Sigmoid colon (tissue), 7 donors: ENCODE measurements around the gene ZFP36L2. TPM values are rescaled to one million over a fixed set of nuclear protein-coding genes. Genes with fewer than 3 reads are reported as not detected.

Source experiments
- DNase-seq: peaks from one replicate; pipeline ENCODE4 v3.0.0-alpha.2; 2019
- H3K27ac ChIP-seq, 4 donors: fragments of 200-600 bp; sonication (generic); one replicate each; pipeline ENCODE4 v1.5.1; 2016 to 2019; ENCODE audit warnings: mild to moderate bottlenecking in 1 of 4
- H3K27me3 ChIP-seq, 3 donors: fragments of 200-600 bp; sonication (generic); one replicate each; pipeline ENCODE4 v1.5.1; 2019; ENCODE audit warnings: mild to moderate bottlenecking in 1 of 3
- H3K36me3 ChIP-seq, 4 donors: fragments of 200-600 bp; sonication (generic); one replicate each; pipeline ENCODE4 v1.5.1; 2016 to 2019
- H3K4me1 ChIP-seq, 4 donors: fragments of 200-600 bp; sonication (generic); one replicate each; pipeline ENCODE4 v1.5.1; 2017 to 2019
- H3K4me3 ChIP-seq, 4 donors: fragments of 200-600 bp; sonication (generic); one replicate each; pipeline ENCODE4 v1.5.1; 2017 to 2019; ENCODE audit warnings: mild to moderate bottlenecking in 2 of 4, moderate library complexity in 1 of 4
- H3K9me3 ChIP-seq, 4 donors: fragments of 200-600 bp in 3 of 4; sonication (generic) in 3 of 4; one replicate each; pipeline versions ENCODE4 v1.5.1 to v1.6.1; 2013 to 2019
- CTCF ChIP-seq, 4 experiments: fragments of 450-650 bp in 3 of 4; fragments of 200-600 bp in 1 of 4; IDR thresholded peaks; one replicate each; pipeline ENCODE4 v1.5.1; 2016 to 2019; ENCODE audit warnings: antibody characterized with exemption in 4 of 4, mild to moderate bottlenecking in 3 of 4, moderate library complexity in 2 of 4
- EP300 ChIP-seq, 4 donors: sonication (generic); formaldehyde crosslinking; IDR thresholded peaks; one replicate each; pipeline ENCODE4 v1.6.1; 2017; ENCODE audit warnings: antibody characterized with exemption in 4 of 4
- POLR2A ChIP-seq, 2 donors: fragments of 450-650 bp; IDR thresholded peaks; one replicate each; pipeline ENCODE4 v1.6.1; 2016; ENCODE audit warnings: antibody characterized with exemption in 2 of 2, mild to moderate bottlenecking in 2 of 2, moderate library complexity in 2 of 2
- POLR2AphosphoS5 ChIP-seq, 4 donors: sonication (generic); formaldehyde crosslinking; IDR thresholded peaks; one replicate each; pipeline ENCODE4 v1.6.1; 2017; ENCODE audit warnings: antibody characterized with exemption in 4 of 4
- WGBS, 2 donors: extraction: QIAGEN DNeasy Blood & Tissue Kit; methylation state at CpG; one replicate each; pipeline ENCODE4 v1.1.7; 2013; 5-methylcytosine and 5-hydroxymethylcytosine counted together
- intact Hi-C: fragments of 100-400 bp; cut with DNase I; formaldehyde crosslinking; loops from one replicate; pipeline ENCODE4 v1.15.1; 2023
- polyA plus RNA-seq, 3 donors: library from polyadenylated mRNA; stranded (reverse); fragments of 200-250 nt; gene quantifications; one replicate each; pipeline ENCODE4 v1.2.3, GENCODE V29; 2013
- total RNA-seq, 4 donors: library from RNA; depleted of rRNA; stranded (reverse); fragments of >200 nt; gene quantifications; one replicate each; pipeline ENCODE4 v1.1.0, GENCODE V29; 2016
- donor health status: healthy with polysubstance abuse.
- donor health status: Bipolar disorder and iron deficiency.
- donor health status: healthy.

Gene ZFP36L2
- total and polyA plus RNA-seq, 7 donors = 59.8 to 120 (median 97.3) TPM

- Histone ChIP-seq H3K36me3 (no peaks in the 10 kb centered on the region), H3K4me3 (no peak overlapping the region), H3K4me1 (peaks cover 0 to 16% (median 6%) of the 10 kb centered on the region in 4 donors), H3K9me3 (no peaks in the 10 kb centered on the region), H3K27ac (no peak overlapping the region), H3K27me3 (no peaks in the 10 kb centered on the region)
- no peak for DNase-seq
- TF ChIP-seq POLR2A (IDR thresholded peaks at IDR 0.05) (no peak), POLR2AphosphoS5 (IDR thresholded peaks at IDR 0.05) (no peak), CTCF (IDR thresholded peaks at IDR 0.05) (no peak), EP300 (IDR thresholded peaks at IDR 0.05) (no peak)
- WGBS, 2 donors = 93 to 95% methylated on average over 10 of the region's 10 CpGs
- intact Hi-C loops = no loop called here
Observed at GRCh38 chr2:43241558-43241957, 15.2 kb upstream of the ZFP36L2 start.

GRCh38 chr2:43240766-43241150 is 14.4 kb upstream of the ZFP36L2 start:
- Histone ChIP-seq H3K27me3 (no peaks in the 10 kb centered on the region), H3K4me1 (peaks cover 0 to 20% (median 10%) of the 10 kb centered on the region in 4 donors), H3K36me3 (no peaks in the 10 kb centered on the region), H3K27ac (peak overlapping the region; percentile 9 to 58 (median 28)), H3K9me3 (no peaks in the 10 kb centered on the region), H3K4me3 (no peak overlapping the region)
- no peak for DNase-seq
- WGBS, 2 donors = 83 to 84% methylated on average over 5 of the region's 5 CpGs
- intact Hi-C loops = no loop called here
- no peak for TF ChIP-seq POLR2AphosphoS5 (IDR thresholded peaks at IDR 0.05)
- TF ChIP-seq CTCF (IDR thresholded peaks at IDR 0.05) = no peak
- TF ChIP-seq EP300 (IDR thresholded peaks at IDR 0.05) = no peak
- TF ChIP-seq POLR2A (IDR thresholded peaks at IDR 0.05) = no peak

DNA sequence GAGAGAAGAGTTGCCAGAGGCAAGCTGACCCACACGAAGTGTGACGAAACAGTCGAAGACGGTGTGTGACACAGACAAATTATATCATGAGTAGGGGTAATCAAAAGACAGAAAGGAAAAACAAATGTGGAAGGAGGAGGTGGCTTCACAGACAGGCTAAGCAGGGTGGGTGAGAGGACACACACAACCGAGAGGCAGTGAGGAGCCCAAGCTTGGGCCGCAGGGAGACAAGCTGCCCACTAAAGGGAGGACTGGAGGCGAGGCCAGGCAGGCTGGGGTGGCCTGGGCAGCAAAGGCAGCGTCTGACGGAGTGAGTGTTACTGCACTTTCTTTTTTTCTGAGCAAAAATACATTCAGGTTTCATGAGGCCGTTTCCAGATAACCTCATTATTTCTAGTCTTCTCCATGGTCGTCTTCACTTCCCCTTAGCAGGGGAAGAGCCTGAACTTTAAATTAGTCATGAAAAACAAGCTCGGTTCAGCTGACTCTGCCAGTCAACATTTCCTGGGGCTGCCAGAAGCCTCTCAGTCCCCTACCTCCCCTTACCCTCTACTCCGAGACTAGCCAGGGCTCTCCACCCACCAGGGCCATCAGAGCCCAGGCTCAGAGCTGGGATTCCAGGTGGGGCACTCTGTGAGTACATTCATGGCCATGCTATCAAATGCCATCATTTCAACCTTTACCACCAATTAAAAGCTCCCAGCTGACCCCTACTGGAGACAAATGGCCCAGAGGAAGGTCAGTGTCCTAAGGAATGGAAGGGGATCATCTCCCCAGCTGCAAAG is 13.8 kb upstream of the ZFP36L2 start:
- intact Hi-C loops = no loop called here
- TF ChIP-seq EP300 (IDR thresholded peaks at IDR 0.05) = no peak
- TF ChIP-seq CTCF (IDR thresholded peaks at IDR 0.05) = no peak
- TF ChIP-seq POLR2A (IDR thresholded peaks at IDR 0.05) = no peak
- no peak for TF ChIP-seq POLR2AphosphoS5 (IDR thresholded peaks at IDR 0.05)
- H3K4me1 ChIP-seq = peaks cover 0 to 16% (median 7%) of the 10 kb centered on the region in 4 donors
- DNase-seq = no peak
- H3K27ac ChIP-seq = peak overlapping the region; percentile 23 to 58 (median 44)
- H3K4me3 ChIP-seq = no peak overlapping the region
- 78 to 89% methylated on average over 13 of the region's 13 CpGs for WGBS, 2 donors
- no peaks in the 10 kb centered on the region for H3K36me3 ChIP-seq
- H3K27me3 ChIP-seq = no peaks in the 10 kb centered on the region
- H3K9me3 ChIP-seq = no peaks in the 10 kb centered on the region

DNA sequence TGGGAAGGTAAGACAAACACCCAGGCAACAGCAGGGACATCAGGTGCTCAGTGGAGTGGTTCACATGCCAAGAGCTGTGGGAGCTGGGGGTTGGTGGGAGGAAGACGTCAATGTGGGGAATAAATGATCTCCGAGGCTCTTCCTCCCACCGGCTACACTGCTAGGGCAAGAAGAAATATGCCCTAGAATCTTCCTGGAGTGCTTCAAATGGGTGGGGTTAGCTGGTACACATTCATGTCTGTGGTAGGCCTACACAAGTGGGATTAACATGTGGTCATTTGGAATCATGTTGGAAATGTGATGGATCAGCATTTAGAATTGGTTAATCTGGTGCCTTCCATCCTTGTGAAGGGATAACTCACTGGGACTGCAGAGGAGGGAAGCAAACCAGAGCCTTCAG is 12.4 kb upstream of the ZFP36L2 start:
- 95 to 96% methylated on average over 3 of the region's 3 CpGs for WGBS, 2 donors
- TF ChIP-seq CTCF (IDR thresholded peaks at IDR 0.05) (no peak), POLR2A (IDR thresholded peaks at IDR 0.05) (no peak), POLR2AphosphoS5 (IDR thresholded peaks at IDR 0.05) (no peak), EP300 (IDR thresholded peaks at IDR 0.05) (no peak)
- no peaks in the 10 kb centered on the region for H3K27me3 ChIP-seq
- H3K27ac ChIP-seq = peak overlapping the region in 2 of 4 donors; percentile 24 to 58
- intact Hi-C loops = no loop called here
- H3K9me3 ChIP-seq = no peaks in the 10 kb centered on the region
- DNase-seq = no peak
- H3K4me3 ChIP-seq = no peak overlapping the region
- H3K36me3 ChIP-seq = no peaks in the 10 kb centered on the region
- H3K4me1 ChIP-seq = peaks cover 0 to 13% (median 4%) of the 10 kb centered on the region in 4 donors
